SK-N-SH (cell line): ENCODE results near the gene FAM222A. TPM values are rescaled to one million over a fixed set of nuclear protein-coding genes. Genes with fewer than 3 reads are reported as not detected.

Source experiments
- CTCF ChIA-PET: fragments of 300-600, 350-600 bp; formaldehyde crosslinking; extraction: SDS; loops from one replicate; lab custom pipeline; 2021; lab: Yijun Ruan, JAX
- POLR2A ChIA-PET: fragments of 350-600 bp; sonication (Branson Sonifier 250); formaldehyde crosslinking; extraction: SDS; loops from one replicate; lab custom pipeline; 2020; ENCODE audit warnings: antibody characterized with exemption, inconsistent platforms; lab: Yijun Ruan, JAX
- DNase-seq: peaks from one replicate; pipeline ENCODE4 v3.0.0; 2012
- H2AFZ ChIP-seq: fragments of 200-600 bp; sonication (generic); 2 replicates; pipeline ENCODE4 v1.8.1; 2016; ENCODE audit warnings: antibody characterized with exemption, mild to moderate bottlenecking, low read depth
- H3F3A ChIP-seq: fragments of 200-600 bp; sonication (generic); replicated peaks from 2 replicates; pipeline ENCODE3; 2016; ENCODE audit warnings: antibody characterized with exemption, mild to moderate bottlenecking; ENCODE audit not compliant: insufficient read depth
- H3K27ac ChIP-seq, 2 experiments: fragments of 200-500 bp in 1 of 2; fragments of 200-600 bp in 1 of 2; sonication (Bioruptor generic) in 1 of 2; sonication (generic), shearing (Covaris generic) in 1 of 2; 2 replicates each; pipeline versions ENCODE4 v1.5.1 to v1.6.1; 2014 to 2016; ENCODE audit warnings: low read depth in 2 of 2, inconsistent platforms in 1 of 2, low read length in 1 of 2, mild to moderate bottlenecking in 1 of 2, mixed read lengths in 1 of 2
- H3K27me3 ChIP-seq: fragments of 200-600 bp; sonication (generic), shearing (Covaris generic); 2 replicates; pipeline ENCODE4 v1.6.1; 2016; ENCODE audit warnings: mixed run types; ENCODE audit not compliant: insufficient read depth
- H3K36me3 ChIP-seq, 2 experiments: fragments of 200-500 bp in 1 of 2; fragments of 200-600 bp in 1 of 2; sonication (Bioruptor generic) in 1 of 2; sonication (generic) in 1 of 2; replicated peaks in 1 of 2; 2 replicates each; pipeline versions ENCODE3 to v1.5.1; 2014 to 2016; ENCODE audit warnings: low read length in 1 of 2, mild to moderate bottlenecking in 1 of 2; ENCODE audit not compliant: insufficient read depth in 2 of 2, control insufficient read depth in 1 of 2
- H3K4me1 ChIP-seq, 2 experiments: fragments of 200-500 bp in 1 of 2; fragments of 200-600 bp in 1 of 2; sonication (Bioruptor generic) in 1 of 2; sonication (generic), shearing (Covaris generic) in 1 of 2; 2 replicates each; pipeline versions ENCODE4 v1.5.1 to v1.6.1; 2014 to 2016; ENCODE audit warnings: low read depth in 1 of 2, low read length in 1 of 2, mixed run types in 1 of 2; ENCODE audit not compliant: insufficient read depth in 2 of 2, control insufficient read depth in 1 of 2
- H3K4me2 ChIP-seq: fragments of 200-600 bp; sonication (generic), shearing (Covaris generic); 2 replicates; pipeline ENCODE4 v1.6.1; 2017; ENCODE audit warnings: mixed run types
- H3K4me3 ChIP-seq, 2 experiments: fragments of 200-500 bp in 1 of 2; fragments of 200-600 bp in 1 of 2; sonication (Bioruptor generic) in 1 of 2; sonication (generic), shearing (Covaris generic) in 1 of 2; 2 replicates each; pipeline versions ENCODE4 v1.5.1 to v1.8.1; 2014 to 2016; ENCODE audit warnings: low read depth in 2 of 2, inconsistent platforms in 1 of 2, low read length in 1 of 2, mild to moderate bottlenecking in 1 of 2, mixed read lengths in 1 of 2, moderate library complexity in 1 of 2
- H3K79me2 ChIP-seq: fragments of 200-600 bp; sonication (generic); 2 replicates; pipeline ENCODE4 v1.8.1; 2017; ENCODE audit warnings: mild to moderate bottlenecking; ENCODE audit not compliant: insufficient read depth
- H3K9ac ChIP-seq: fragments of 200-600 bp; sonication (generic); 2 replicates; pipeline ENCODE4 v1.6.1; 2017; ENCODE audit warnings: mixed run types
- H3K9me2 ChIP-seq: fragments of 200-600 bp; sonication (generic); 2 replicates; pipeline ENCODE4 v1.6.1; 2017; ENCODE audit warnings: mixed run types
- H3K9me3 ChIP-seq: fragments of 200-600 bp; sonication (generic); 2 replicates; pipeline ENCODE4 v1.6.1; 2017; ENCODE audit warnings: mixed run types, mild to moderate bottlenecking, moderate library complexity
- H4K20me1 ChIP-seq: fragments of 200-600 bp; sonication (generic); 2 replicates; pipeline ENCODE4 v1.6.1; 2017; ENCODE audit warnings: mild to moderate bottlenecking, mixed run types; ENCODE audit not compliant: insufficient read depth
- CHD2 ChIP-seq: fragments of 150-350 bp; IDR thresholded peaks from 2 replicates; pipeline ENCODE4 v1.6.1; 2018; ENCODE audit warnings: low read length; ENCODE audit not compliant: partially characterized antibody
- EP300 ChIP-seq, 2 experiments: IDR thresholded peaks; 2 replicates each; pipeline versions ENCODE4 v1.4.0 to v1.6.1; 2012; ENCODE audit warnings: borderline replicate concordance in 1 of 2, low read depth in 1 of 2, low read length in 1 of 2
- EZH2phosphoT487 ChIP-seq: fragments of 200-600 bp; sonication (generic); IDR thresholded peaks from 2 replicates; pipeline ENCODE4 v1.6.1; 2017; ENCODE audit warnings: low read depth, mixed run types, mild to moderate bottlenecking, antibody characterized with exemption, moderate library complexity, borderline replicate concordance
- FOXM1 ChIP-seq: IDR thresholded peaks from 2 replicates; pipeline ENCODE4 v1.4.0; 2012; ENCODE audit warnings: low read depth, mild to moderate bottlenecking
- JUND ChIP-seq: IDR thresholded peaks from 2 replicates; pipeline ENCODE4 v1.4.0; 2012
- MXI1 ChIP-seq: IDR thresholded peaks from 2 replicates; pipeline ENCODE4 v1.6.1; 2012; ENCODE audit warnings: mild to moderate bottlenecking, low read depth, low read length, improper control_type of control experiment
- PBX3 ChIP-seq: IDR thresholded peaks from 2 replicates; pipeline ENCODE4; 2012
- RAD21 ChIP-seq: IDR thresholded peaks from 2 replicates; pipeline ENCODE4 v1.6.1; 2012; ENCODE audit warnings: mild to moderate bottlenecking, low read length
- RCOR1 ChIP-seq: fragments of 150-350 bp; IDR thresholded peaks from 2 replicates; pipeline ENCODE4 v1.6.1; 2017; ENCODE audit warnings: antibody characterized with exemption, low read length
- RFX5 ChIP-seq: IDR thresholded peaks from 2 replicates; pipeline ENCODE4 v1.6.1; 2012; ENCODE audit warnings: mild to moderate bottlenecking, improper control_type of control experiment, low read length
- RXRA ChIP-seq: IDR thresholded peaks from 2 replicates; pipeline ENCODE4 v1.4.0; 2012; ENCODE audit warnings: low read depth, mild to moderate bottlenecking, borderline replicate concordance
- TCF12 ChIP-seq: IDR thresholded peaks from 2 replicates; pipeline ENCODE4 v1.4.0; 2012
- USF1 ChIP-seq: IDR thresholded peaks from 2 replicates; pipeline ENCODE4 v1.4.0; 2012; ENCODE audit warnings: low read depth, borderline replicate concordance
- WGBS: methylation state at CpG from one replicate; pipeline ENCODE4 v1.1.6; 2017; ENCODE audit warnings: low lambda C conversion rate; 5-methylcytosine and 5-hydroxymethylcytosine counted together
- polyA plus RNA-seq, 3 experiments: library from polyadenylated mRNA; depleted of rRNA; stranded (reverse); fragments of >200 nt; gene quantifications; 2 replicates each; pipeline ENCODE4 v1.2.3, GENCODE V29; 2012
- TF ChIP-seq, protein P1 (sequence below): IDR thresholded peaks from 2 replicates; pipeline ENCODE4 v1.6.1; 2012; ENCODE audit warnings: mild to moderate bottlenecking, low read depth, low read length, moderate library complexity
- TF ChIP-seq, protein P2 (sequence below): IDR thresholded peaks from 2 replicates; pipeline ENCODE4 v1.4.0; 2012; ENCODE audit warnings: low read depth

FAM222A gene
- polyA plus RNA-seq, 1 of the 3 experiments (the other 2 are of a cell fraction): 1.6 TPM

DNA sequence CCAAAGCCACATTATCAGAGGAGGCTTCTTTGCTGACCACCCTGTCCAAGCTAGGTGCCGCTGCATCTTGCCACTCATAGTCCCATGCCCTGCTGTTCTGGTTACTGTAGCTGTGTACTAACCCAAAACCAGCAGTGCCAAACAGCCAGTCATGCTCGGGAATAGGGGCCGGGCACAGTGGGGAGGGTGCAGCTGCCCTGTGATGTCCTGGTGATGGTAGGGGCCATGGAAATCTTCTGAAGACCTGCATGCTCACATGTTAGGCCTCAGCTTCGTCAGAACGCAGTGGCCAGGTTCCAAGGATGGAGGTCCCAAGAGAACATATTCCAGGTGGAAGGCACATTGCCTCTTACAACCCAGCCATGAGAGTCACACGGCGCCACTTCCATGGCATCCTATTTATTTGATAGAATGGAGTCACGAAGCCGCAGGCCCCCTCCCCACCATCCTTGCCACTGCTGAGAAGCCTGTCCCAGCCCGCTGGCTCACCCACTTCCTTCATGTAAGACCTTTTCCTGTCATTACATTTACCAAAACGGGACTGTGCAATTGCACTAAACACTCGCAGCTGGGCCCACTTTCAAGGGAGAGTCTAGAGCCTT lies 48.5 kb downstream of the FAM222A start (continued):
- TF ChIP-seq RCOR1: no peak
- no peak for TF ChIP-seq PBX3
- no peak for TF ChIP-seq JUND
- no peak for TF ChIP-seq FOXM1
- no peak for TF ChIP-seq MXI1
- no peak for TF ChIP-seq EP300 (IDR thresholded peaks at IDR 0.05; ENCODE audit: borderline replicate concordance in 1 of 2, low read depth in 1 of 2, low read length in 1 of 2)
- TF ChIP-seq, protein P1, sequence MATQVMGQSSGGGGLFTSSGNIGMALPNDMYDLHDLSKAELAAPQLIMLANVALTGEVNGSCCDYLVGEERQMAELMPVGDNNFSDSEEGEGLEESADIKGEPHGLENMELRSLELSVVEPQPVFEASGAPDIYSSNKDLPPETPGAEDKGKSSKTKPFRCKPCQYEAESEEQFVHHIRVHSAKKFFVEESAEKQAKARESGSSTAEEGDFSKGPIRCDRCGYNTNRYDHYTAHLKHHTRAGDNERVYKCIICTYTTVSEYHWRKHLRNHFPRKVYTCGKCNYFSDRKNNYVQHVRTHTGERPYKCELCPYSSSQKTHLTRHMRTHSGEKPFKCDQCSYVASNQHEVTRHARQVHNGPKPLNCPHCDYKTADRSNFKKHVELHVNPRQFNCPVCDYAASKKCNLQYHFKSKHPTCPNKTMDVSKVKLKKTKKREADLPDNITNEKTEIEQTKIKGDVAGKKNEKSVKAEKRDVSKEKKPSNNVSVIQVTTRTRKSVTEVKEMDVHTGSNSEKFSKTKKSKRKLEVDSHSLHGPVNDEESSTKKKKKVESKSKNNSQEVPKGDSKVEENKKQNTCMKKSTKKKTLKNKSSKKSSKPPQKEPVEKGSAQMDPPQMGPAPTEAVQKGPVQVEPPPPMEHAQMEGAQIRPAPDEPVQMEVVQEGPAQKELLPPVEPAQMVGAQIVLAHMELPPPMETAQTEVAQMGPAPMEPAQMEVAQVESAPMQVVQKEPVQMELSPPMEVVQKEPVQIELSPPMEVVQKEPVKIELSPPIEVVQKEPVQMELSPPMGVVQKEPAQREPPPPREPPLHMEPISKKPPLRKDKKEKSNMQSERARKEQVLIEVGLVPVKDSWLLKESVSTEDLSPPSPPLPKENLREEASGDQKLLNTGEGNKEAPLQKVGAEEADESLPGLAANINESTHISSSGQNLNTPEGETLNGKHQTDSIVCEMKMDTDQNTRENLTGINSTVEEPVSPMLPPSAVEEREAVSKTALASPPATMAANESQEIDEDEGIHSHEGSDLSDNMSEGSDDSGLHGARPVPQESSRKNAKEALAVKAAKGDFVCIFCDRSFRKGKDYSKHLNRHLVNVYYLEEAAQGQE: no peak
- no peak for TF ChIP-seq RXRA

DNA sequence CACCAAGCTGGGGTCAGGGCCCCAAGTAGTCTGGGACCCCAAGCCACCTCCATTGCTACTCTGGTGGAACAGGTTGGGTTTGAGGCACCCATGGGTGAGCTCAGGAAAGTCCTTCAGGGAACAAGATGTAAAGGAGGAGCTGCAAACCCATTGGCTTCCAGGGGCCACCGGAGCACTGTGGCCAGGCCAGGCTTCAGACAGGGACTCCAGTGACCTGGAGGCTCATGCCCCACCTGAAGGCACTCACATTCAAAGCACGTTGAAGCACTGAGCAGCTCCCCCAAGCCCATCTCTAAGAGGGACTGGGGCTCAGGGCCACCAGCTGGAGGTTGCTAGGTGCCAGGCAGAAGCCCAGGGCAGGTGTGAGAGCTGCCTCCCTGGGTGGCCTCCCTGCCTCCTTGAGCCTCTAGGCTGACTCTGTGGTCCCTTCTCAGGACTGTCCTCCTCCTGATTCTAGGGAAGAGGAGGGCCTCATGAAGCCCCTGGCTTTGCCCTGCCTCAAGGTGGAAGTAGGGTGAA lies 49.1 kb downstream of the FAM222A start:
- POLR2A ChIA-PET: no interaction called here
- H3K9ac ChIP-seq: no peak overlapping the region
- no peak overlapping the region for H3K4me3 ChIP-seq
- peaks cover 0 to 50% of the 10 kb centered on the region in 2 experiments; a peak in 1 of 4 replicates for H3K4me1 ChIP-seq
- H3K36me3 ChIP-seq: no peaks in the 10 kb centered on the region
- no peaks in the 10 kb centered on the region for H4K20me1 ChIP-seq
- no peaks in the 10 kb centered on the region for H3K9me3 ChIP-seq
- no peak overlapping the region; a peak in 1 of 4 replicates for H3K27ac ChIP-seq
- TF ChIP-seq USF1: no peak
- no peak for TF ChIP-seq RCOR1
- TF ChIP-seq, protein P1: no peak
- TF ChIP-seq RAD21: no peak
- TF ChIP-seq CHD2: no peak
- no peak for TF ChIP-seq RFX5
- TF ChIP-seq TCF12: no peak
- TF ChIP-seq, protein P2, sequence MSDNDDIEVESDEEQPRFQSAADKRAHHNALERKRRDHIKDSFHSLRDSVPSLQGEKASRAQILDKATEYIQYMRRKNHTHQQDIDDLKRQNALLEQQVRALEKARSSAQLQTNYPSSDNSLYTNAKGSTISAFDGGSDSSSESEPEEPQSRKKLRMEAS: no peak
- TF ChIP-seq EZH2phosphoT487: no peak
- H3K9me2 ChIP-seq: no peaks in the 10 kb centered on the region
- no peaks in the 10 kb centered on the region for H3F3A ChIP-seq
- CTCF ChIA-PET: interaction anchor here (1.2 to 7.2 kb wide), 5 partner anchors 14 to 244 kb away, joined by 3 to 49 read pairs (median 7); no protein-coding TSS in a partner anchor
- no peaks in the 10 kb centered on the region for H3K27me3 ChIP-seq
- no peak for DNase-seq
- H3K79me2 ChIP-seq: no peaks in the 10 kb centered on the region
- 70% methylated on average over 2 of the region's 2 CpGs for WGBS
- H2AFZ ChIP-seq: no peak overlapping the region
- no peak overlapping the region for H3K4me2 ChIP-seq
